Stimulated activated CD8-positive, alpha-beta memory T cell treated with anti-CD3 and anti-CD28 coated beads, Interleukin-7, amount 100 ng/mL, for 1 hour (primary cell): ENCODE measurements around the gene PBX1.

Experiments
- DNase-seq, 2 donors: peaks; one replicate each; pipeline ENCODE4 v3.0.0-alpha.2; 2020; ENCODE audit warnings: low read depth in 2 of 2

PBX1 gene

DNA sequence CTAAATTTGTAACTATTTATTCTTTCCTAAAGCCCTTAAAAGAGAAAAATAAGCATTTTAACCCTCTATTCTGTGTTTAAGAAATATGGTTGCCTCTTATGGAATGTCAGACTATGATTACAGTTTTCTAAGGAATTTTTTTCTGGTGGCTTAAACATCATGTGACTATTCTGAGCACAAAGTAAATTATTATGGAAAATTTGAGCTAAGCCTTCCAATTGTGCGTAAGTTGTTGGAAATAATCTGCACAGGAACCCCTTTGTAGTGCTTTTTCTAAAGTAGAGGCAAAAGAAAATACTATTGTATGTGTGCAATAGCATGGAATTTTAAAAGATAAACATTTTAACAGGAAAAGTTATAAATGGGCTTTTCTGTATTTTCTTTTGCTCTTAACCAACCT, 254.8 kb downstream of the PBX1 start:
- no peak for DNase-seq

DNA sequence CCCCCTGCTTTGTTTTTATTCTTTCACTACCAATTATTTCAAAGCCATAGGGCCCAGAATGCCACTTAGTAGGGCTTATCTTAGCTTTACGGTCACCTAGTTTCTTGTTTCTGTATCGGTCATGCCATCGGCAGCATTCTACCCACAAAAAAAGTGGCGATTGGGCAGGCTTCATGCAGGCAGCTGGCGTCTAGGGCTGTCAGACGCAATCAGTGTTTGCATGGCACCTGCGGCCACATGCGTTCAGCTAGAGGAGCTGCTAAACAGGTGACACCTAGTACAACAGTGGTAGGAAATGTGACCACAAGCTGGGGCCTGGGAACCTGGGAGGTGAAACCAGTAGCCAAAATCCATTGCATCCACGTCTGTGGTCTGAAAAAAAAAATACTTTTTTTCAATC, 262.7 kb downstream of the PBX1 start:
- no peak for DNase-seq

DNA sequence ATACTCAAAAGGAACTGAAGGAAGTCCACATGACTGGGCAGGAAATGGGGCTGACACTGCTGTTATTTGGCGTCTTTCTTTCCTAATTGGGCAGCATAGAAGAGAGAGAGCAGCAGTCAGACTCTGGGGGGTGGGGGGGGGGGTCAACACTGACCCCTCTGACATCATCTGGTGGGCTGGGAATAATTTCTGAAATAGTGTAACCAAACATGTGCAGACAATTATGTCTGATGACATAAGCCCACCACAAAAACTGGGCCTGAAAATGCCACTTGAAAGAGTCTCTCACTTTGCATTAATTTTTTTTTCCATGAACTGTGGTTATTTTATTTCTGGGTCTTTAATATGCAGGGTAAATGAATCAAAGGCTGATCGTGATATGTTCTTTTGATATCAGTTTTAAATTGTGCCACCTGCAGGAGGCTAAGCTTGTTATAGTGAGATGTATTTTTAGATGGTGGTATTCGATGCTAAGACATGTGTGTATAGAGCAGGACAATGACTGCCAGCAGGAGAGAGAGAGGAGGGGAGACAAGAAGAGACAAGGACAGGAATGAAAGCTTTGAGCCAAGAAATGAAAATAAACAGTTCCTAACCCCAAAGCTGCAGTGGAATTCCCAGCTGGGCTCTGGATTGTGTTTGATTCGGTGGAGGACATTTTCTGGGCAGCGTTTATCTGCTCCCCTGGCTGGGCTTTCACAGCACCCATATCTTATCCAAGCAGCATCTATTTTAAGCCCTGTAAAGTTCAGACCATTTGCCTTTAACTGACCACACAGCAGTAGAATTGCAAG, 264.7 kb downstream of the PBX1 start:
- no peak for DNase-seq

DNA sequence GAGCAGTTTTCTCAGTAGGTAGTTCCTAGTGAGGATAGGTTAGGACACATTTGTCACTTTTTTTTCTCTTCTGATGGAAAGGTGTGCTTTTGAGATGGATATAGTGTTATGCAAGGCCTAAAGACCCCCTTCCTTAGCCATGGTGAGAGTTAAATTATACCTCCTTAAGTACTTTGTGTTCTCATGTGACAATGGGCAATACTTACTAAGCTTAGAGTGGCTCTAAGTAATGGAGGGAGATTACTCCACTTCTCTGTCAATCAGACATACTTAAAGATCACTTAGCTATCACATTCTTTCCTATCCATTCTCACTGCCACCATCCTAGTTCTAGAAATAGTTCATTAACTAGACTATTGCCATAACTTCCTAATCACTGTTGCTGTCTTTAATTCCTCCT, 265.6 kb downstream of the PBX1 start:
- DNase-seq, result no peak

DNA sequence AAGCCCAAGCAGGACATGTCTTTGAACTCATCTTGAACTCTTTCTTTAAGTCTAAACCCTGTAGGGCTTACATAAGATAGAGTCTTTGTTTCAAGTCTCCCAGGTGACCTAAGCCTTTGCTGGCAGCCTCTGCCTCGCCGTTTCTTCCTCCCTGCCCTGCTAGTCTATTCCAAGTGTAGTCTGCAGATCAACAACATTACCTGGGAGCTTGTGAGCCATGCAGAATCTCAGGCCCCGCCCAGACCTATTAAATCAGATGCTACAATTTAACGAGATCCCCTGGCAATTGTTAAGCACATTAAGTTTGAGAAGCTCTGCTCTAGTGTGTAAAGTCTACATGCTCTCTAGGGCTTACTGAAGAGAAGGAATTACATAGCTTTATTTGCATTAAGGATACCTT, 271.6 kb downstream of the PBX1 start:
- DNase-seq, result no peak

DNA sequence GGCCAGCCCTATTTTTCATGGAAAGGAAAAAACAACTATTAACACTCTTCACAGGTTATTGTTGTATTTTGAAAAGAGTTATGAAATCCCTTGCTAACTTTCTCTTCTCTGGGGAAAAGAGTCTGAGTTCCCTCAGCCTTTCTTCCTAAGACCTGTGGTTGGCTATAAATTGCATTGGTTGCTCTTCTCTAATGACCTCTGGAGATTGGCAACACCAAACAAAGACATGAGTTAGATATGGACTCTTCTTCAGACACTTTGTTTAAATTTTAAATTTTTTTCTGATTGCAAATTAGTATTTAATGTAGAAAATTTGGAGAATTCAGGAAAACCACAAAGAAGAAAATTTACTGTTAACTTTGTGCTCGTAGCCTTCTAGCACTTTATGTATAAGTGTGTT, 275.7 kb downstream of the PBX1 start:
- DNase-seq, result no peak

DNA sequence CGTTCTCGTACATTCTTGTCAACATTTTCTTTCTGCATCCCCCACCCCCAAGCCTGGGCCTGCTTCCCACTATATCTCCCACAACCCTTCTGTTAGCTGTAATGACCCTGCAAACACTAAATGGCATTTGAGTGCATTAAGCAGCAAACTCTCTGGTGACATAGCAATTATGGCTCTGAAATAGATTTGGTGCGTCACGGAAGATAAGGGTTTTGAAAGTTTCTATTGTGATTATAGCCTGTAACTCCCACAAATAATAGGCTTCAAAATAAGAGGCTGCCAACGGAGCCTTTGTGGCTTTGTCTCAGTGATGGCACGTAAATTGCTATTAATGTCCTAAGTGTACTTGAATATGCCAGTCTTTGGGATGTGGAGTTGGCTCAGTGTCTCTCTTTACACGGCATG, 277.6 kb downstream of the PBX1 start:
- no peak for DNase-seq

DNA sequence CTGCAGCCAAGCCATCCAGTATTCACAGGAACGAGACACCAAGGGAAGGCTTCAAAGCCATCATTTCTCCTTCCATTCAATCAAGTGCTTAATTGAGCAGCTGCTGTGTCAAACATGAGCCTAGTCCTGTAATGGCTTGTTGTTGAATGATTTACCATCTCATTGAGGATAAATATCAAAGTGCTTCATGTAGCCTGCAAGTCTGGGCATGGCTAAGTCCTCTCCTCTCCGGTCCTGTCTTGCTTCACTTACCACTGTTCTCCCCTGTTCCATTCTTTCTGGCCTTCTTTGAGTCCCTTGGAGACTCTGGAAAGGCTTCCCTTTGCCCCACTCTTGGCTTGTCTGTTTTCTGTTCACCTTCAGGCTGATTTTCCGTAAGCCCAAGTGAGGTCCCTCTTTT, 279.8 kb downstream of the PBX1 start:
- no peak for DNase-seq

DNA sequence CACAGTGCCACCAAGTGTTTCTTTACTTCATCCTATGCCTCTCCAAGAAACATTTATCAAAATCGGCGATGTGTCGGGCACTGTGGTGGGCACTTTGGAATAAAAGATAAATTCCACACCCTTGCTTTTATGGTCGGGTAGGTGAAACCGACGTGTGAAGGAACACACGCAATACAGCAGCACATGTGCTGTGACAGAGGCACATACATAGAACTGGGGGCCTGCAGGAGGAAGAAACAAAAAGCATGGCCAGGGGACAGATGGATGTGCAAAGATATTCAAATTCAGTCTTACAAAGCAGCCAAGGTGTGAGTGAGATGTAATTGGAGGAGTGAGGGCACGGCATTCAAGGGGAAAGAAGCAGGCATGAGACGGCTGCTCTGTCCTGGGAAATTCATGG, 282.0 kb downstream of the PBX1 start:
- no peak for DNase-seq

DNA sequence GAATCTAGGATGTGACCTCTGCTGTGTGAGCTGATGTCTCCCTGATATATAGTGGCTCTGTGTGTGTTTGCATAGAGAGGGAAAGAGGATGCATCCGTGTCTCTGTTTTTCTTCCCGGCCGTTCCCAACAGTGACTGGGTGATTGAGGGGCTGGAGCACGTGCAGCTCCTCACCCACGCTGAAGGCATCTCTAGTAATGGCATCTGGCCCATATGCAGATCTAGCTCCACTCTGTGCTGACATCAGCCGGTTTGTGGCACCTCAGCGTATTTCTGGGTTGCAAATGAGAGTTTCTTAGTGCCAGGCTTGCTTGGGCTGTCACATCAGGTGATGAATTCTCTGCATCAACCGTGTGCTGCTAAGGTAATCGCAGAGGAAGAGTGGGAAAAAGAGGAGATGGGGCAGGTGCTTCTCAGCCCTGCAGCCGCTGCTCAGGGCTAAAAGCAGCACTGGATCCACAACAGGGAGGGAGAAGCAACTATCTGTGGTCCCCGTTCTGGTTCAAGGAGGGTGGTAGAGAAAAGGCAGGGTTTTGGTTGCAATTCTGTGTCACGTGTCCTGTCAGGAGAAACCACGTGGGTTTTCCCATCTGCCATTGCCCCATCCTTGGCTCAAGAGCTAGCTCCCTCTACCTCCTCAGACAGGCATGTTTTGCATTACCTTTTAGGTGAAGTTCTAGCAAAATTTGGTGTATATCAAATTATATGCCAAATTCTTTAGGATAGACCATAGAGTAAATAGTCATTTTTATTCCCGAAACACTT, 282.9 kb downstream of the PBX1 start:
- no peak for DNase-seq

DNA sequence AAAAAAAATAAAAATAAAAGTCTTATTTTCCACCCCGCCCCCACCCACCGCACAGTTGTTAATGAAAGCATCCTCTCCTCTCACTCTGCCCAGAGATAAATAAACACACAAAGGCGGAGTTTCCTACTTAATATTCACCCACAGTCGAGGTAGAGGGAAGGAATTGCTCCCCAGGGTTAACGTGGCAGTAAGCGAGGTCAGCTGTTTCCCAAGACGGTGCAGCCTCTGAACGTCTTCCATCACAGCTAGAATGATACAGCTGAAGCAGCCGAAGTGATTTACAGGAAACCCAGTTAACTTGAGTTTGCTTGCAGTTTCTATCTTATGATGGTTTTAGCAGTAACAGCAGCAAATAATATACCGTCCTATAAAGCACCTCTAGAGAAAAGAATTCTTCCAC, 283.9 kb downstream of the PBX1 start:
- DNase-seq, result no peak

DNA sequence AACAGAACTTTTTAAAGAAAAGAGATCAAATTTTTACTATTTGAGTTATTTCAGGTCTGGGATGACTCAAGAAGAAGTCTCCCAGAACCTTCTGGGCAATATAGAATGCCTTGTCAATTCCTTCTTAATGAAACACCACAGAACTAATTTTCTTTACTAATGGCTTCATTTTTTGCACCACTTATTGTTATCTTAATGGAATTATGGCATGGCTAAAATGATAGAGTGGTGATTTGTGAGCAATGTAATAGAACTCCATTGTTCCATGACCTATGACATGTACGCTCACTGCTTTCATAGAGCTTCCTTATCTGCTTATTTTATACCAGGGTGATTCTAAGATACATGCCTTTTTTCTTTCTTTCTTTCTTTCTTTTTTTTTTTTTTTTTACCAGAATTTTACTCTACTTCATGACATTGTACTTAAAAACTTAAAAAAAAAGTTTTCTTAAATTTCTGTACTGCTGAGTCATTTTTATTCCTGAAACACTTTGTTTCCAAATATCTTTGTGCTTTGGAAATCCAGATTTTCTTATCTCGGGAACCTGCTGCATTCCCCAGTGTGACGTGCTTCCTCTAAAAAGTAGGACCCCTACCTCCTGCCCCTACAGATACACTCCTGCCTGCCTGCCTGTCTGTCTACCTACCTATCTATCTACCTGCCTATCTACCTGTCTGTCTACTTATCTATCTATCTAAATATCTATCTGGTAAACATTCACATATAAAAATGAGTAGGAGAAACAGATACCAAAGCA, 284.9 kb downstream of the PBX1 start:
- DNase-seq, result no peak

DNA sequence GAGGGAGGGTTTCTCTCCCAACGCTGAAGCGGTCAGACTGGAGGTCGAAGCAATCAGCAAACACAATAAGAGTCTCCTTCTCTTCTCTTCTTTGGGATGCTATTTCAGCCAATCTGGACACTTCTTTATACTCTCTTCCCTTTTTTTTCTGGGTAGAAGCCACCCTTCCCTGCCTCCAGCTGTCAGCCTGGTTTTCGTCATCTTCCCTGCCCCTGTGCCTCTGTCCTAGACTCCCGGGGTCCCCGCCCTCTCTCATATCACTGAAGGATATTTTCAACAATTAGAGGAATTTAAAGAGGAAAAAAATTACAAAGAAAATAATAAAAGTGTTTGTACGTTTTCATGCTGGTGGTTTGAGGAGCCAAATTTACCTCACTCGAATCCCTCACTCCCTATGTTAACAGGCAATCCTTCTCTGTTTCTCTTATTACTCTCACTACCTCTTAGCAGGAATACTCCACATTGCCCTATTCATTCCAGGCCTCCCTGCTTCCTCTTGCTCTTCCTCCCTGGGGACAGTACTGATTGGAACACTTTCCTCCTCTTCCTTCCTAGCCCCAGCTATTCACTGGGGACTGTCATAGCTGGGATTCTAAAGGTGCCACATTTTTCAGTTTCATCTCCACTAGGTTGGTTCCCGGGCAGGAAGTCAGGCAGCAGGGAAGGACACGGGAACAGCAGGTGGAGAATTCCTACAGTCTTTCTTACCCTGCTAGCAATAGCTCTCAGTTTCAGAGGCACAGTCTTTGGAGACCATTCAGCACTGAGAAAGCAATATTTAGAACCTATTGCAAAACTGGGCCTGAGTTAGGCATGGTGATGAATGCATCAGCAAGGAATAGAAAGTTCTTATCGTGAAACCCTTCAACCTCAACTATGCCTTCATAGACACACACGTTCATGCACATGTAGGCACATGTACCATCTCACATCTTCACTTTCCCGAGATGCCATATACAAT, 288.0 kb downstream of the PBX1 start:
- DNase-seq, result no peak

DNA sequence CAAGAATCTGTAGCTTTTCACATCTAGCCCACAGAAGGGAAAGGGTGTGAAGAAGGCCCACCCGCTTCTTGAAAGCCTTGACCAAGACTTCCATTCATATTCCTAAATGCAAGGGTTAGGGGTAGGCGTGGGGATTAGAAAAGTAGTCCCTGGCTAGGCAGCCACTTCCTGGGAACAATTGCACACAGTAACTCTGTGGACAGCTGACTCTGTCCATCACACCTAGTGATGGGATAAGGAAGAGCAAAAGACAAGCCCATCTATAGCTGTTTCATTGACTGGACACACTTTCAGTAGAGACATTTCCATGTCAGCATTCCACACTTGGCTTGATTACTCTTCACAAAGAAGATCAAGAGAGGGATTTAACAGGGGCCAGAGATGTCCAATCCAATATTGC, 294.2 kb downstream of the PBX1 start:
- DNase-seq, result no peak

DNA sequence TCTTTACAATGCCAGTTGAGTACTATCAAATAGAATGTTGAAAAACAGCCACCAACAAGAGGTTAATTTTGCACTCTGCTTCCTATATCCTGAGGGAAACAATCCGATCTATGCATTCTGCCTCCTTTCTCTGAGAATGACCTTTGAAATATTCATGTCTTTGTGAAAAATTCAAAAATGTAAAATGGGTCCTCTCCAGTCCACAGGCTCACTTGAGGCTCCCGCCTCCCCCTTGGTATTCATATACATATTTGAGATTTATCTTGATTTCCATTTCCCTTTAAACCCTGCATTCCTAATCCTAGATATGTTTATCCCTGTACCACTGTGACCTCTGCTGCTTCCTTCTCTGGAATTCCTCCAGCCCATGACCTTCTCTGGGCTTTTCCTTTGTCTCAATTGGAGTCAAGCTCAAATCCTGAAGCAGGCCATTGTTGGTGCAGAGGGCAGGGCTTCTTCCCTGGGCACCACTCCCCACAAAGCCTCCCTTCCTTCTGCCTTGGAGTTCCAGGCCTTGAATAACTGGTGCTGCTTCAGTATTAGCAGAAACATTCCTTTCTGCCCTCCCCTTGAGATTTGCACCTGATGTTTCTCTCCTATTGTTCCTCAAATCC, 296.8 kb downstream of the PBX1 start:
- no peak for DNase-seq

DNA sequence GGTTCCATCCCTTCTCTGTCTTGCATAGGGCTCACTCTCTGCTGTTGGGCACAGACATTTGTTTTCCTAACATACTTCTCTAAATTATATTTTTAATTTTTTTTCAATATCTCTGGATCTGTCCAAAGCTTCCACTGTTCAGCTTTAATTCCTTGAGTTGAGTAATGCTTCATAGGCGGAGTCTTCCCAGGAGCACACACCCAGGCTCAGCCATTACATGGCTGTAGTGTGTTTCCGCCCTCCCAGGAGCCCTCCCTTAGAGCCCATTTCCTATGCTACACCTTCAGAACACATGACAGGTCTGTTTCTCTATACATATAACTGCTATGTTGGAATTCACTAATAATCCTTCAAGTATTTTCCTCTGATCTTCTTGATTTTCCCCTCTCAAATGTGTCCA, 297.4 kb downstream of the PBX1 start:
- no peak for DNase-seq

DNA sequence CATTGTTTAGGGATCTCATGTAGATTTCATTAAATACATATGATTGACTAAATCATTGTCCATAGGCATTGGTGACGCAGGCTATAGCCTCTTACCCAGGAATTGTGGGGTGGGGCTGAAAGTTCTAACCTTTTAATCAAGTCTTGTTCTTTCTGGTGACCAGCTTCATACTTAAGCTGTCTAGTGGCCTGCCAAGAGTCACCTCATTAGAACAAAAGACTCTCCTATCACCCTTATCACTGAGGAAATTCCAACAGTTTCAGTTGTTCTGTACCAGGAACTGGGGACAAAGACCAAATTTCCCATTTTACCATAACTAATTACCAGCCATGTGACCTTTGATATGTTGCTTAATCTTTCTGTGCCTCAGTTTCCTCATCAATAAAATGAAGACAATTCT, 298.5 kb downstream of the PBX1 start:
- no peak for DNase-seq

DNA sequence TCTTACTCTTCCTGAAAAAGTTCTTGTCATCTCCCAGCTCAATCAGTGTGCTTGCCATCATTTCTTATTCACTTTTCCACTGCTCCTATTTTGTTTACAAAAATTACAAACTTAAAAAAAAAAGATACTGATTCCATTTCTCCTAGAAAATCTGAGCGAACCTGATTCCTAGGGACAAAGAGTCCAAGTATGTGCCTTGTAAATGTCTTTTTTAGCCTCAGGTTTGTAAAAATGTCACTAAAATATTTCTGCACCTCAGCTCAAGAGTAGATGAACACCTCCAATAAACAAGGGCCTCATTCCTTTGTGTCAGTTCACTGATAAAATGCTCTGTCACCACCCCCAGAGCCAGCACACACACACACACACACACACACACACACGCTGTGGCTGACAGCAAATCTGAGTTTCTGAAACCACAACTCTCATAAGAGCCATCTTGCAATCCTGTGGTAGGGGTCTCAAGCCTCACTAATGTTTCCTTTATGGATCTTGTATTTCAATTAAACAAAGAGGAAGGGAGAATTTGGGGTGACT, 299.2 kb downstream of the PBX1 start:
- no peak for DNase-seq

DNA sequence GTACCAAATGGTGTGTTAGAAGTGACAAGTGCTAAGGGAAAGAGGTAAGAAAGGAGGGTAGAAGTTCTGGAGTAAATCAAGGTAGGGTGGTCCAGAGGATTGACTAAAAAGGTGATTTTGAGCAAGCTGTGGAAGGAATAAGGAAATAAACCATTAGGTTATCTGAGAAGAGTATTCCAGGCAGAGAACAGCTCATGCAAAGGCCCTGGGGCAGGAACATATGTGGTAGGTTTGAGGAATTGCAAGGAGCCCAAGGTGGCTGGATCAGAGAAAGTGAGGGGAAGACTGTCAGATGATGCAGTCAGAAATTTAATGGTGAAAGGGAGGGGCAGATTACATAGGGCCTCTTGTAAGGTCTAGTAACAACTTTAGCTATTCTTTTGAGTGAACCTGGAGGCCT, 302.6 kb downstream of the PBX1 start:
- no peak for DNase-seq

DNA sequence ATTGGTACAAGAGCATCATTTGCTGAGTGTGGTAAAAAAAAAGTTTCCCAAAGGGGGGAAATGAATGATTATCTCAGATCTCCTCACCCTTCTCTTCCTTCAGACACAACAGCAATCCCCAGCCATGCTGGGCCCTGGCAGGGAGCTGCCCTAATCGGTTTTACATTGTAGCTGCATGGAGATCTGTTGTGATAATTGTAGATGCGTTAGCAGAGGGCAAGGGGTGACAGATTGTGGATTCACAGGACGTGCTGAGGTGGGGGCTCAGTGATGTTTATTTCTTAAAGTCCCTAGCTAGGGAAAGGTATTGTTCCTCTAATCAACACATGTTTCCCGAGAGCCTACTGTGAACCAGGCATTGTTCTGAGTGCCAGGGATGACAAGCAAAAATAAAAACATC, 304.1 kb downstream of the PBX1 start:
- DNase-seq, result no peak

DNA sequence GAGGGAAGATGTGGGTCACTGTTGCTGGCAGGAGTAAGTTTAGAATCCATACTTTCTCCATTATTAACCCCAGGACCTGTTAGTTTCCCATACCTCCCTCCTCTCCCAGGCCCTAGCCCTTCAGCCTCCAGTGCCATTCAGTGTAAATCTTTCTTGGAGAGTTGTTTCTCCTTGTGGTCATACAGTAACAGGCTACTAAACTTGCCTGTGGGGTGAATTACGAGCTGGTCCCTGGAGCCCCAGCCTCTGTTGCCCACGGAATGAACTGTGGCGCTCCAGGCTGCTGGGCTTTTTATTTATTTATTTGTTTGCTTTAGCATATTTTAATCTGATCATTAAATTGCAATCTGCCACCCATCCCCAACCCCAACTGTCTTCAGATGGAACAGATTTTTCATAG, 305.2 kb downstream of the PBX1 start:
- DNase-seq, result no peak
